Erythroblast (primary cell): ENCODE data around the gene TCF7.

Experiments
- GATA1 ChIP-seq: IDR thresholded peaks from 2 replicates; pipeline ENCODE4 v1.6.1; 2011; ENCODE audit warnings: low read depth, mild to moderate bottlenecking, control low read depth, low read length, moderate library complexity
- POLR2A ChIP-seq: IDR thresholded peaks from 2 replicates; pipeline ENCODE4 v1.6.1; 2011; ENCODE audit warnings: mild to moderate bottlenecking, low read length

- TF ChIP-seq POLR2A, result no peak
- no peak for TF ChIP-seq GATA1
These were observed 63.1 kb downstream of the TCF7 start for GRCh38 chr5:134177369-134178095.
